SIG-M5 (cell line): ENCODE results near the gene SLC35G3.
"Not testable (repeated sequence)": the region's sequence is repeated elsewhere in the genome, so short reads cannot be mapped to it uniquely, and the experiment has no call there.

Experiments used
- DNase-seq: peaks from one replicate; lab custom pipeline; 2025; lab: John Stamatoyannopoulos, UW

Gene SLC35G3

GRCh38 chr17:35210741-35211140 lies 16.5 kb upstream of the SLC35G3 start:
- no peak for DNase-seq

DNA sequence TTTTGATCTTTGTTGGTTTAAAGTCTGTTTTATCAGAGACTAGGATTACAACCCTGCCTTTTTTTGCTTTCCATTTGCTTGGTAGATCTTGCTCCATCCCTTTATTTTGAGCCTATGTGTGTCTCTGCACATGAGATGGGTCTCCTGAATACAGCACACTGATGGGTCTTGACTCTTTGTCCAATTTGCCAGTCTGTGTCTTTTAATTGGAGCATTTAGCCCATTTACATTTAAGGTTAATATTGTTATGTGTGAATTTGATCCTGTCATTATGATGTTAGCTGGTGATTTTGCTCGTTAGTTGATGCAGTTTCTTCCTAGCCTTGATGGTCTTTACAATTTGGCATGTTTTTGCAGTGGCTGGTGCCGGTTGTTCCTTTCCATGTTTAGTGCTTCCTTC lies 8.4 kb upstream of the SLC35G3 start:
- not testable (repeated sequence) for DNase-seq

DNA sequence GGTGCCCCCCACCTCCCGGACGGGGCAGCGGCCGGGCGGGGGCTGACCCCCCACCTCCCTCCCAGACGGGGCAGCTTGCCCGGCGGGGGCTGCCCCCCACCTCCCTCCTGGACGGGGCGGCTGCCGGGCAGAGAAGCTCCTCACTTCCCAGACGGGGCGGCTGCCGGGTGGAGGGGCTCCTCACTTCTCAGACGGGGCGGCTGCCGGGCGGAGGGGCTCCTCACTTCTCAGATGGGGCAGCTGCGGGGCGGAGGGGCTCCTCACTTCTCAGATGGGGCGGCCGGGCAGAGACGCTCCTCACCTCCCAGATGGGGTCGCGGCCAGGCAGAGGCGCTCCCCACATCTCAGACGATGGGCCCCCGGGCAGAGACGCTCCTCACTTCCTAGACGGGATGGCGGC lies 869 bp upstream of the SLC35G3 start:
- not testable (repeated sequence) for DNase-seq

GRCh38 chr17:35192708-35193107 lies 1.5 kb downstream of the SLC35G3 start:
- DNase-seq, result no peak

GRCh38 chr17:35191001-35191695 lies 3.0 kb downstream of the SLC35G3 start:
- DNase-seq, result no peak

GRCh38 chr17:35189291-35189690 lies 4.9 kb downstream of the SLC35G3 start:
- DNase-seq, result peak; percentile 51

GRCh38 chr17:35188111-35188510 lies 6.1 kb downstream of the SLC35G3 start:
- DNase-seq, result no peak

- no peak for DNase-seq
Measured at GRCh38 chr17:35187481-35187880, 6.7 kb downstream of the SLC35G3 start.

- DNase-seq, result no peak
Measured at GRCh38 chr17:35185849-35186248, 8.3 kb downstream of the SLC35G3 start.

DNA sequence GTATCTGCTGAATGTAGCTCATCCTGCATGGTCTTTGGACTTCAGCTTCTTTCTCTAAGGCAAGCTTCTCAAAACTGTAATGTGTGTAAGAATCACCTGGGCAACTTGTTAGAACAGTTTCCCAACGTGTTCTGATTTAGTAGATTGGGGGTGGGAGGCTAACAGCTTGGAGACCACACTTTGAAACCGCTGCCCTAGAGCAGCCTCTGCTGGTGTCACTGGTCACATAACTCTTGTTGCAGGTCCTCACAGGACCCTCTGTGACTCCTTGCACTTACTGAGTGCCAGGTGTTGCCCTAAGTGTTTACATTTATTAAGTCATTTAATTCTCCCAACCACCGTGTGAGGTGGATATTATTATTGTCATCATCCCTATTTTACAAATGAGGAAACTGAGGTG lies 9.9 kb downstream of the SLC35G3 start:
- DNase-seq, result no peak

DNA sequence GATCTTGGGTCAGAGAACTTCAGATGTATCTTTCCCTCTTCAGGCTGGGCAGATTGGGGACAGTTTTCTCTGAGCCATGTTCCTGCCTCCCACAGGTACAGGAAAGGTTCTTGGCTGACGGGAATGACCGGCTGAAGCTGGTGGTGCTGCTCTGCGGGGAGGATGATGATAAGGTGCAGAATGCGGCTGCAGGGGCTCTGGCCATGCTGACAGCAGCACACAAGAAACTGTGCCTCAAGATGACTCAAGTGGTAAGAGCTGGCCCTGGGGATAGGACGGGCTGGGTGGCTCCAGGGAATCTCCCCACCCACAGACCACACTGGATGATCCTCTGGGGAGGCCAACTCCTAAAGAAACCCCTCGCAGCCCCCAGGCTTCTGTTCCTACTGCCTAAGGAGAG lies 10.9 kb downstream of the SLC35G3 start:
- DNase-seq, result no peak

DNA sequence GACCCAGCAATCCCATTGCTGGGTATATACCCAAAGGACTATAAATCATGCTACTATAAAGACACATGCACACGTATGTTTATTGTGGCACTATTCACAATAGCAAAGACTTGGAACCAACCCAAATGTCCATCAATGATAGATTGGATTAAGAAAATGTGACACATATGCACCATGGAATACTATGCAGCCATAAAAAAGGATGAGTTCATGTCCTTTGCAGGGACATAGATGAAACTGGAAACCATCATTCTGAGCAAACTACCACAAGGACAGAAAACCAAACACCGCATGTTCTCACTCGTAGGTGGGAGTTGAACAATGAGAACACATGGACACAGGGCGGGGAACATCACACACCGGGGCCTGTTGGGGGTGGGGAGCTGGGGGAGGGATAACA lies 14.8 kb downstream of the SLC35G3 start:
- DNase-seq, result not testable (repeated sequence)

GRCh38 chr17:35176897-35177296 lies 17.3 kb downstream of the SLC35G3 start:
- DNase-seq, result no peak

GRCh38 chr17:35175638-35176415 lies 18.4 kb downstream of the SLC35G3 start:
- no peak for DNase-seq

- no peak for DNase-seq
Measured at GRCh38 chr17:35174835-35175334, 19.3 kb downstream of the SLC35G3 start.

GRCh38 chr17:35172321-35172720 lies 21.9 kb downstream of the SLC35G3 start:
- DNase-seq, result not testable (repeated sequence)

DNA sequence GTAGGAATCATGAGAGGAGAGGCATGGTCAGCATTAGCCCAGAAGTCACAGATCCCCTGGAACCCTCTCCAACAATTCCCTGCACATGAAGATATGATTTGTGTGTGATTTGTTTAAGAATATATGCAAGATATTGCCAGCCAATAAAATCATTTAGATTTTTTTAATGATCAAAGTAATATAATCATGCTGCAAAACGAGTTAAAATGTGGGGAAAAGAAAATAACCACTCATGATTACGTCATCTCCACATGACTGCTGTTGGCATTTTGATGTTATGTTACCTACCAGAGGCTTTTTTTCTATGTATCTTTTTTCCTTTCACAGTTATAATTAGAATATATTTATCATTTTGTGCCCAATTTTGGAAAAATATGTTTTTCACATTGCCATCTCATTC lies 22.4 kb downstream of the SLC35G3 start:
- DNase-seq, result no peak

DNA sequence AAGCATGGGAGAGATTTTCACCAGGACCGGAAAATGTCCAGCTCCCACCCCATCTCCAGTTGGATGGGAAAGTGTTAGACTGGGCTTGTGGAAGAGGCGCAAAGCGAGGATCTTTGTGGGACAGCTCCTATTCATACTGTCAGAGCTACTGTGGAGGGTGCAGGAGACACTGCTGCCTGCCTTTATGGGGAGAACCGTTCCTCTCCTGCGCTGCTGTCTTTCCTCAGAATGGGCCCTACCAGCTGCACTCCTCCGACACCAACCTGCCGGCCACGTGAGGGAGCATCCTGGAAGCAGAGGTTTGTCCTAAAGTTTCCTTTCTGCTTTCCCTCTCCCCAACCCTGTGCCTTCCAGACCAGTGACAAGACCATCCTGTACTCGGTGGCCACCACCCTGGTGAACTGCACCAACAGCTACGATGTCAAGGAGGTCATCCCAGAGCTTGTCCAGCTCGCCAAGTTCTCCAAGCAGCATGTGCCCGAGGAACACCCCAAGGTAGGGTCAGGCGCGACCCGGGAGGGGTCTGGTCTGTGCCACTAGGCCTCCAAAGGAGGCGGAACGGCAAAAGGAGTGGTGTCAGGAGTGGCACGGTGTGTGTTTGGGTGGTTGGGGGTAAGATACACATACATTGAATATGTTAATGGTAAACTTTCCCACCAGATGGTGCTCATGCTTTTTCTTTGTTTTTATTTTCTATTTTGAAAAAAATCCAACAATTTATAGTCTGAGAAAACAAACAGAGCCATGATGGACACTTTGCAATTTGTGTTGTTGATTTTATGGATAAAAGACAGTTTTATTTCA lies 23.0 kb downstream of the SLC35G3 start:
- DNase-seq, result no peak

DNA sequence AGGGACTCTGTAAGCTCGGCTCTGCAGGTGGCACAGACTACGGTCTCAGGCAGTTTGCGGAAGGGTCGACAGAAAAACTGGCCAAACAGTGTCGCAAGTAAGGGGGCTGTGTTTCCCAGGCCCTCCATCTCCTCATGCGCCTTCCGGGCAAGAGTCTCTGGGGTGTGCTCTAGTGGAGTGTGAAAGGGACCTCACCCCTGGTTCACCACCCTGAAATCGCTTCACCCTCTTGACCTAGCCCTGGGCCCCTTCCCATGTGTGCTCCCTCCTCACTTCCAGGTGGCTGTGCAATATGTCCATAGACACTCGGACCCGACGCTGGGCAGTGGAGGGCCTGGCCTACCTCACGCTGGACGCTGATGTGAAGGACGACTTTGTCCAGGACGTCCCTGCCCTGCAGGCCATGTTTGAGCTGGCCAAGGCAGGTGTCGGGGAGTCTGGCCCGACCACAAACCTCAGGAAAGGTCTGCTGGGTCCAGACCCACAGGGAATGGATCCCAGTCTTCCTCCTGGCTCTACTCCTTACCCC lies 24.3 kb downstream of the SLC35G3 start:
- no peak for DNase-seq

DNA sequence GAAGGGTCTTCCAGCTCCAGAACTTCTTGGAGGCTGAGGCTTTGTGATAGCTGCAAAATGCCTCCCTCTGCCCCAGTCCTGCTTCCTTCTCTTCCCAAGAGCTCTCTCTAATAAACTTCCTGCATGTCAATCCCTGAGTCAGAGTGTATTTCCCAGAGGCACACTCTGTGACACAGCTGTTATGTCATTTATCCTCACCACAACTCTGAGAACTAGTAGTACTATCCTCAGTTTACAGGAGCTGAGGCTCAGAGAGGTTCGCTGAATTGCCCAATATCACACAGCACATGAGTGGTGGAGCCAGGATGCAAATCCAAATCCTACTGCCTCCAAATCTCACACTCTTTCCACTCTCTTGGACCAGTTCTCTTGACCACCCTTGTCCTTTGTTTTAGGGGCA lies 26.5 kb downstream of the SLC35G3 start:
- no peak for DNase-seq

- no peak for DNase-seq
Measured at GRCh38 chr17:35167046-35167445, 27.1 kb downstream of the SLC35G3 start.

DNA sequence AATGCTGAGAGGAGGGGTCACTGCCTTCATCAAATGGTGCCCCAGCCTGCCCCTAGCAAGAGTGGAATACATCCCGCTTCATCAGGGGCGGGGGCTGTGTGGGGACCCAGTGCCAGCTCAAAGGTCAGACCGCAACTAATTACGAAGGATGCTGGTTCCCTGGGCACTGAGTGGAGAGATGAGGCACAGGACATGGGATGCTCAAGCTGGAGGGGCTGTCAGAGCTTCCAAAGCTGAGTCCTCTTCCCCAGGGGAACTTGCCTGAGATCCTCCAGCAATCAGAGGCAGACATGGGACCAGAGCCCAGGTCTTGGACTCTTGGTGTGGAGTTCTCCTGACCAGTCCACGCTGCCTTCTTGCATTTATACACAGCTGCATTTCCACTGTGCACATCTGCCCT lies 27.7 kb downstream of the SLC35G3 start:
- no peak for DNase-seq
